ENCODE data around the gene TBRG4. TPM values are rescaled to one million over a fixed set of nuclear protein-coding genes. Genes with fewer than 3 reads are reported as not detected.

Gene TBRG4
- total RNA-seq, 1 experiment from 2014 or later, result 127 TPM

DNA sequence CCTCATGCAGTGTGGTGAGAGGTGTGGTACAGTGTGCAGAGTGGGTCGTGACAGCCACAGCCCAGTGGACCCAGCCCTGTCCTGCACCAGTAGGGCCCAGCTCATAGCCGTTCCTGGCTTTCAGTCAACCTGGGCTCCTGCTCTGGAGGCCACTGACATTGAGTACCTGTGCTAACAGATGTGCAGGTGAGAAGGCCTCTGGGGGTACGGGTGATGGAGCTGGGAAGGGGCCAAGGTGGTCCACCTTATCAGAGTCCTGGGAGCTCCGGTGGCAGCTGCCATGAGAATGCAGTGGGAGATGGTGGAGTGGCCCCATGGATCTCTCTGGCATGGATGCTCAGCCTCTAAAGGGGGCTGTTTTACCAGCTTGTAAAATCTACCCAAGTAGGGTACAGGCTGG is 6.1 kb upstream of the TBRG4 start:
- Histone ChIP-seq H4K91ac (ENCODE audit: insufficient read length, low read depth, low read length) (no peak overlapping the region), H3K9me3 (ENCODE audit: control insufficient read depth, low read depth, low read length) (no peaks in the 10 kb centered on the region), H3K27me3 (ENCODE audit: insufficient read depth, low read length) (no peaks in the 10 kb centered on the region), H3K56ac (ENCODE audit: insufficient read length, low read depth, low read length) (no peak overlapping the region), H3K9ac (ENCODE audit: extremely low read depth, insufficient read length, low read length) (no peak overlapping the region), H2BK5ac (ENCODE audit: insufficient read length, low read length) (no peak overlapping the region), H3K14ac (ENCODE audit: insufficient read depth, low read length) (no peak overlapping the region), H3K23ac (ENCODE audit: insufficient read length, low read depth, low read length) (no peak overlapping the region), H3K18ac (ENCODE audit: insufficient read length, low read depth, low read length) (no peak overlapping the region), H2AFZ (ENCODE audit: low read length) (no peak overlapping the region), H3K4ac (ENCODE audit: low read depth, low read length) (no peak overlapping the region), H3K4me1 (ENCODE audit: insufficient read depth, low read length) (no peaks in the 10 kb centered on the region), H2BK15ac (ENCODE audit: low read depth, low read length) (no peak overlapping the region), H3K27ac (ENCODE audit: insufficient read length, low read depth, low read length) (no peak overlapping the region), H4K5ac (ENCODE audit: insufficient read length, low read depth, low read length) (no peak overlapping the region), H2AK5ac (ENCODE audit: insufficient read length, low read length) (no peak overlapping the region), H3K79me2 (ENCODE audit: insufficient read depth, low read length) (no peaks in the 10 kb centered on the region), H3T11ph (ENCODE audit: low read length) (no peak overlapping the region), H4K8ac (replicated peaks; ENCODE audit: insufficient read length, low read depth, low read length) (no peak overlapping the region), H4K20me1 (ENCODE audit: control insufficient read depth, insufficient read depth, insufficient read length) (no peaks in the 10 kb centered on the region), H3K23me2 (ENCODE audit: insufficient read length, low read depth, low read length, poor library complexity, severe bottlenecking) (no peaks in the 10 kb centered on the region), H2BK20ac (ENCODE audit: low read depth, low read length, poor library complexity, severe bottlenecking) (no peak overlapping the region), H2BK120ac (ENCODE audit: low read depth, low read length, poor library complexity, severe bottlenecking) (no peak overlapping the region), H3K4me2 (ENCODE audit: insufficient read depth, insufficient read length, low read length) (no peak overlapping the region), H3K79me1 (ENCODE audit: insufficient read depth, low read depth, low read length, poor library complexity, severe bottlenecking) (no peaks in the 10 kb centered on the region), H2BK12ac (ENCODE audit: insufficient read length, low read depth, low read length) (no peak overlapping the region)
- WGBS (ENCODE audit: extremely low coverage, insufficient read length, low lambda C conversion rate), result no CpG with 5 or more reads among the region's 4 CpGs
- H3K27me3 Mint-ChIP-seq (ENCODE audit: low read depth), result peaks cover 41% of the 10 kb centered on the region
- no peak overlapping the region for H3K27ac Mint-ChIP-seq
- H3K4me1 Mint-ChIP-seq, result peaks cover 3% of the 10 kb centered on the region in 2 experiments
- no peak for DNase-seq
- H3K36me3 Mint-ChIP-seq (ENCODE audit: insufficient read depth in 1 of 3, low read depth in 3 of 3), result no peaks in the 10 kb centered on the region
- no peaks in the 10 kb centered on the region for H3K9me3 Mint-ChIP-seq
- no peak overlapping the region for H3K4me3 Mint-ChIP-seq
- TF ChIP-seq CTCF (conservative IDR thresholded peaks at IDR 0.05), result no peak

Data from H9 (cell line).